MM.1S (cell line): ENCODE data around the gene NUP210L.

Experiments used
- DNase-seq: peaks from one replicate; pipeline ENCODE4 v3.0.0-alpha.2; 2015
- H2AFZ ChIP-seq: fragments of 300-600 bp; sonication (generic); 2 replicates; pipeline ENCODE4 v1.6.0; 2016; ENCODE audit warnings: antibody characterized with exemption, low read length
- H3F3A ChIP-seq: fragments of 300-600 bp; sonication (generic); 2 replicates; pipeline ENCODE4 v1.6.1; 2016; ENCODE audit warnings: mild to moderate bottlenecking, antibody characterized with exemption, low read length, moderate library complexity, mixed read lengths; ENCODE audit not compliant: insufficient read depth
- H3K27ac ChIP-seq: fragments of 300-600 bp; sonication (generic); 2 replicates; pipeline ENCODE4 v1.5.1; 2016; ENCODE audit warnings: mild to moderate bottlenecking, low read length
- H3K27me3 ChIP-seq: fragments of 300-600 bp; sonication (generic); replicated peaks from 2 replicates; pipeline ENCODE4 v1.6.0; 2016; ENCODE audit warnings: low read length; ENCODE audit not compliant: insufficient read depth
- H3K36me3 ChIP-seq: fragments of 300-600 bp; sonication (generic); replicated peaks from 2 replicates; pipeline ENCODE4 v1.6.1; 2016; ENCODE audit warnings: mild to moderate bottlenecking, low read length, mixed read lengths; ENCODE audit not compliant: insufficient read depth
- H3K4me1 ChIP-seq: fragments of 300-600 bp; sonication (generic); 2 replicates; pipeline ENCODE4 v1.6.1; 2016; ENCODE audit warnings: low read length, mixed read lengths
- H3K4me2 ChIP-seq: fragments of 300-600 bp; sonication (generic); 2 replicates; pipeline ENCODE4 v1.6.0; 2016; ENCODE audit warnings: low read depth, low read length
- H3K4me3 ChIP-seq: fragments of 300-600 bp; sonication (generic); 2 replicates; pipeline ENCODE4 v1.5.1; 2016; ENCODE audit warnings: low read length, mixed read lengths
- H3K79me2 ChIP-seq: fragments of 300-600 bp; sonication (generic); 2 replicates; pipeline ENCODE4 v1.6.1; 2016; ENCODE audit warnings: mixed run types, low read length, mixed read lengths
- H3K9ac ChIP-seq: fragments of 300-600 bp; sonication (generic); 2 replicates; pipeline ENCODE4 v1.6.1; 2016; ENCODE audit warnings: low read length, mixed read lengths
- H3K9me2 ChIP-seq: fragments of 300-600 bp; sonication (generic); replicated peaks from 2 replicates; pipeline ENCODE4 v1.6.1; 2016; ENCODE audit warnings: mild to moderate bottlenecking, low read length, mixed read lengths; ENCODE audit not compliant: insufficient read depth
- H3K9me3 ChIP-seq: fragments of 300-600 bp; sonication (generic); replicated peaks from 2 replicates; pipeline ENCODE4 v1.6.1; 2016; ENCODE audit warnings: mild to moderate bottlenecking, low read length, mixed read lengths; ENCODE audit not compliant: insufficient read depth
- H4K20me1 ChIP-seq: fragments of 300-600 bp; sonication (generic); 2 replicates; pipeline ENCODE4 v1.6.1; 2016; ENCODE audit warnings: mild to moderate bottlenecking, low read length, moderate library complexity, mixed read lengths; ENCODE audit not compliant: insufficient read depth
- CTCF ChIP-seq: fragments of 300-600 bp; sonication (generic); IDR thresholded peaks from 2 replicates; pipeline ENCODE4 v1.5.1; 2016; ENCODE audit warnings: antibody characterized with exemption, low read length, mixed read lengths
- EZH2 ChIP-seq: fragments of 300-600 bp; sonication (generic); optimal IDR thresholded peaks from 2 replicates; pipeline ENCODE3; 2017; ENCODE audit warnings: low read depth, mild to moderate bottlenecking, antibody characterized with exemption, low read length, mixed read lengths
- EZH2phosphoT487 ChIP-seq: fragments of 300-600 bp; sonication (generic); IDR thresholded peaks from 2 replicates; pipeline ENCODE4 v1.6.1; 2018; ENCODE audit warnings: antibody characterized with exemption, low read length

Gene NUP210L

GRCh38 chr1:154166207-154166606 lies 11.3 kb upstream of the NUP210L start:
- Histone ChIP-seq H3F3A (no peaks in the 10 kb centered on the region), H3K4me1 (no peaks in the 10 kb centered on the region), H3K79me2 (peaks cover 78% of the 10 kb centered on the region), H3K4me2 (no peak overlapping the region), H3K9ac (no peak overlapping the region), H3K27me3 (no peaks in the 10 kb centered on the region), H4K20me1 (peaks cover under 1% of the 10 kb centered on the region; the same call in 1 of the 2 replicates), H3K9me3 (no peaks in the 10 kb centered on the region), H2AFZ (no peak overlapping the region), H3K9me2 (no peaks in the 10 kb centered on the region), H3K27ac (no peak overlapping the region), H3K36me3 (peaks cover 46% of the 10 kb centered on the region), H3K4me3 (no peak overlapping the region)
- TF ChIP-seq EZH2 (no peak), CTCF (no peak), EZH2phosphoT487 (no peak)
- no peak for DNase-seq

GRCh38 chr1:154159554-154159953 lies 4.7 kb upstream of the NUP210L start:
- DNase-seq: no peak
- no peaks in the 10 kb centered on the region for H3K27me3 ChIP-seq
- H3K4me1 ChIP-seq: peaks cover 24% of the 10 kb centered on the region
- H3K9ac ChIP-seq: no peak overlapping the region
- H3K9me3 ChIP-seq: no peaks in the 10 kb centered on the region
- H3K9me2 ChIP-seq: no peaks in the 10 kb centered on the region
- peaks cover 13% of the 10 kb centered on the region for H4K20me1 ChIP-seq
- H3K4me2 ChIP-seq: no peak overlapping the region
- H3K27ac ChIP-seq: no peak overlapping the region
- TF ChIP-seq EZH2: no peak
- no peak for TF ChIP-seq CTCF
- TF ChIP-seq EZH2phosphoT487: no peak
- no peak overlapping the region for H2AFZ ChIP-seq
- H3K79me2 ChIP-seq: peaks cover 58% of the 10 kb centered on the region
- no peak overlapping the region for H3K4me3 ChIP-seq
- H3F3A ChIP-seq: peaks cover 22% of the 10 kb centered on the region
- peaks cover 21% of the 10 kb centered on the region; the same call in 1 of the 2 replicates for H3K36me3 ChIP-seq

- DNase-seq: no peak
- Histone ChIP-seq H3K4me2 (no peak overlapping the region), H3K36me3 (peaks cover 15% of the 10 kb centered on the region; the same call in 1 of the 2 replicates), H3F3A (peaks cover 22% of the 10 kb centered on the region), H3K9me2 (no peaks in the 10 kb centered on the region), H3K79me2 (peaks cover 50% of the 10 kb centered on the region), H2AFZ (no peak overlapping the region), H3K27ac (peak overlapping the region; percentile 15; the same call in 1 of the 2 replicates), H4K20me1 (peaks cover 13% of the 10 kb centered on the region), H3K4me1 (peaks cover 24% of the 10 kb centered on the region), H3K27me3 (no peaks in the 10 kb centered on the region), H3K4me3 (no peak overlapping the region), H3K9ac (no peak overlapping the region), H3K9me3 (no peaks in the 10 kb centered on the region)
- no peak for TF ChIP-seq EZH2phosphoT487
- TF ChIP-seq CTCF: no peak
These were observed 3.6 kb upstream of the NUP210L start for GRCh38 chr1:154158307-154159125.
